Natural killer cell (primary cell): ENCODE results near the gene CDH6. TPM values are rescaled to one million over a fixed set of nuclear protein-coding genes. Genes with fewer than 3 reads are reported as not detected.

Experiments used
- ATAC-seq, 3 donors: fragments of 150-1000 bp in 2 of 3; fragments of 200-7000 bp in 1 of 3; cut with Tn5 transposase; 1 replicate in 1 of 3; 2 replicates in 2 of 3; pipeline ENCODE4 v1.10.0; 2021; ENCODE audit warnings: mild to moderate bottlenecking in 2 of 3, moderate library complexity in 2 of 3
- DNase-seq, 2 donors: peaks; one replicate each; pipeline versions ENCODE4 v3.0.0 to v3.0.0-alpha.2; 2013 to 2021; ENCODE audit warnings: mixed read lengths in 1 of 2
- H3K27ac ChIP-seq: one replicate; pipeline ENCODE4 v1.5.1; 2013; ENCODE audit warnings: mild to moderate bottlenecking, low read length
- H3K27me3 ChIP-seq: one replicate; pipeline ENCODE4 v1.6.1; 2013; ENCODE audit warnings: low read length; ENCODE audit not compliant: control insufficient read depth, insufficient read depth
- H3K36me3 ChIP-seq: one replicate; pipeline ENCODE4 v1.6.1; 2013; ENCODE audit warnings: low read length; ENCODE audit not compliant: control insufficient read depth, insufficient read depth
- H3K4me1 ChIP-seq: one replicate; pipeline ENCODE4 v1.6.1; 2013; ENCODE audit warnings: low read length; ENCODE audit not compliant: control insufficient read depth, insufficient read depth
- H3K4me3 ChIP-seq: one replicate; pipeline ENCODE4 v1.5.1; 2013; ENCODE audit warnings: low read length
- H3K9me3 ChIP-seq: one replicate; pipeline ENCODE4 v1.6.1; 2013; ENCODE audit warnings: low read length; ENCODE audit not compliant: control insufficient read depth, insufficient read depth
- H3K27ac Mint-ChIP-seq, 2 donors: one replicate each; pipeline ENCODE4 v1.8.0; 2022; ENCODE audit warnings: mild to moderate bottlenecking in 2 of 2, mixed read lengths in 2 of 2, moderate library complexity in 1 of 2
- H3K27me3 Mint-ChIP-seq, 2 donors: one replicate each; pipeline ENCODE4 v1.8.0; 2022; ENCODE audit warnings: low read depth in 2 of 2, mixed read lengths in 2 of 2
- H3K36me3 Mint-ChIP-seq: one replicate; pipeline ENCODE4 v1.8.0; 2022; ENCODE audit warnings: mixed read lengths
- H3K4me1 Mint-ChIP-seq, 2 donors: one replicate each; pipeline ENCODE4 v1.8.0; 2022; ENCODE audit warnings: mixed read lengths in 2 of 2
- H3K4me3 Mint-ChIP-seq: one replicate; pipeline ENCODE4 v1.8.0; 2022; ENCODE audit warnings: mild to moderate bottlenecking, moderate library complexity, mixed read lengths
- H3K9me3 Mint-ChIP-seq, 2 donors: one replicate each; pipeline ENCODE4 v1.8.0; 2022; ENCODE audit warnings: mixed read lengths in 2 of 2
- CTCF ChIP-seq: fragments of 200-600 bp; IDR thresholded peaks from one replicate; pipeline ENCODE4 v1.8.0; 2022; ENCODE audit warnings: antibody characterized with exemption
- WGBS: methylation state at CpG from one replicate; pipeline ENCODE4 v1.1.7; 2013; ENCODE audit warnings: missing lambda C conversion rate; ENCODE audit not compliant: insufficient coverage; 5-methylcytosine and 5-hydroxymethylcytosine counted together
- intact Hi-C: fragments of 100-400 bp; cut with micrococcal nuclease; formaldehyde crosslinking; loops from one replicate; pipeline ENCODE4 v1.14.2; 2022
- total RNA-seq, 4 donors: library from RNA; stranded (reverse); fragments of 120-200 nt in 1 of 4; gene quantifications; one replicate each; pipeline versions ENCODE4 v1.2.3 to v1.2.4, GENCODE V29; 2013 to 2022

Gene CDH6
- total RNA-seq, 3 donors from 2014 or later (not counting 1 experiment from before 2014, with no cell fraction given) = not detected

GRCh38 chr5:31225613-31226012 lies 32.1 kb downstream of the CDH6 start:
- no CpG with 5 or more reads among the region's 3 CpGs for WGBS
- no peaks in the 10 kb centered on the region for H3K4me1 ChIP-seq
- ATAC-seq (no peak), DNase-seq (no peak)
- intact Hi-C loops = no loop called here
- no peaks in the 10 kb centered on the region for H3K9me3 ChIP-seq
- H3K27ac Mint-ChIP-seq = no peak overlapping the region
- H3K4me3 ChIP-seq = no peak overlapping the region
- H3K36me3 ChIP-seq = no peaks in the 10 kb centered on the region
- peaks cover 4 to 8% of the 10 kb centered on the region in 2 donors for H3K9me3 Mint-ChIP-seq
- TF ChIP-seq CTCF = no peak
- H3K27me3 Mint-ChIP-seq = peaks cover 0 to 2% of the 10 kb centered on the region in 2 donors
- H3K27ac ChIP-seq = no peak overlapping the region
- H3K27me3 ChIP-seq = no peaks in the 10 kb centered on the region
- H3K36me3 Mint-ChIP-seq = no peaks in the 10 kb centered on the region
- no peaks in the 10 kb centered on the region for H3K4me1 Mint-ChIP-seq
- no peak overlapping the region for H3K4me3 Mint-ChIP-seq

- H3K9me3 Mint-ChIP-seq = peaks cover 4 to 6% of the 10 kb centered on the region in 2 donors
- Histone ChIP-seq H3K36me3 (no peaks in the 10 kb centered on the region), H3K9me3 (no peaks in the 10 kb centered on the region), H3K27me3 (no peaks in the 10 kb centered on the region), H3K4me3 (no peak overlapping the region), H3K4me1 (no peaks in the 10 kb centered on the region), H3K27ac (no peak overlapping the region)
- ATAC-seq (no peak), DNase-seq (no peak)
- intact Hi-C loops = no loop called here
- H3K27ac Mint-ChIP-seq = no peak overlapping the region
- no peak for TF ChIP-seq CTCF
- 80% methylated on average over 3 of the region's 5 CpGs for WGBS
- H3K27me3 Mint-ChIP-seq = peaks cover 0 to 2% of the 10 kb centered on the region in 2 donors
- H3K4me1 Mint-ChIP-seq = no peaks in the 10 kb centered on the region
- H3K36me3 Mint-ChIP-seq = no peaks in the 10 kb centered on the region
- H3K4me3 Mint-ChIP-seq = no peak overlapping the region
Measured at GRCh38 chr5:31226651-31227050, 33.2 kb downstream of the CDH6 start.

GRCh38 chr5:31229266-31229665 lies 35.8 kb downstream of the CDH6 start:
- H3K9me3 Mint-ChIP-seq = peaks cover 0 to 8% of the 10 kb centered on the region in 2 donors
- Histone ChIP-seq H3K36me3 (no peaks in the 10 kb centered on the region), H3K27ac (no peak overlapping the region), H3K9me3 (no peaks in the 10 kb centered on the region), H3K4me1 (no peaks in the 10 kb centered on the region), H3K27me3 (no peaks in the 10 kb centered on the region), H3K4me3 (no peak overlapping the region)
- no peak overlapping the region for H3K27ac Mint-ChIP-seq
- ATAC-seq = no peak
- no peaks in the 10 kb centered on the region for H3K27me3 Mint-ChIP-seq
- H3K36me3 Mint-ChIP-seq = no peaks in the 10 kb centered on the region
- 87% methylated on average over 2 of the region's 2 CpGs for WGBS
- no peak overlapping the region for H3K4me3 Mint-ChIP-seq
- DNase-seq = no peak
- intact Hi-C loops = no loop called here
- H3K4me1 Mint-ChIP-seq = no peaks in the 10 kb centered on the region
- no peak for TF ChIP-seq CTCF

GRCh38 chr5:31231177-31231838 lies 37.8 kb downstream of the CDH6 start:
- H3K27me3 ChIP-seq = no peaks in the 10 kb centered on the region
- no peaks in the 10 kb centered on the region for H3K36me3 Mint-ChIP-seq
- H3K36me3 ChIP-seq = no peaks in the 10 kb centered on the region
- H3K9me3 ChIP-seq = no peaks in the 10 kb centered on the region
- DNase-seq (no peak), ATAC-seq (no peak)
- no peaks in the 10 kb centered on the region for H3K4me1 Mint-ChIP-seq
- no peak overlapping the region for H3K27ac ChIP-seq
- intact Hi-C loops = no loop called here
- 84% methylated on average over 4 of the region's 6 CpGs for WGBS
- H3K4me1 ChIP-seq = no peaks in the 10 kb centered on the region
- peaks cover 0 to 8% of the 10 kb centered on the region in 2 donors for H3K9me3 Mint-ChIP-seq
- H3K4me3 ChIP-seq = no peak overlapping the region
- H3K27ac Mint-ChIP-seq = no peak overlapping the region
- H3K4me3 Mint-ChIP-seq = no peak overlapping the region
- no peak for TF ChIP-seq CTCF
- H3K27me3 Mint-ChIP-seq = no peaks in the 10 kb centered on the region
